Measurements from ENCODE around the gene SNX33.

GRCh38 chr15:75641179-75641503 is 6.6 kb upstream of the SNX33 start:
- TF ChIP-seq CTCF (IDR thresholded peaks at IDR 0.05) (no peak), POLR2A (IDR thresholded peaks at IDR 0.05) (no peak)
